ENCODE data around the gene HMGCLL1. TPM values are rescaled to one million over a fixed set of nuclear protein-coding genes. Genes with fewer than 3 reads are reported as not detected.

HMGCLL1 gene
- polyA plus RNA-seq, 1 of the 3 experiments (the other 2 are of a cell fraction) = not detected

GRCh38 chr6:55399351-55399750 is 179.6 kb downstream of the HMGCLL1 start:
- Histone ChIP-seq H3K9me3 (no peaks in the 10 kb centered on the region), H2AFZ (ENCODE audit: low read depth) (no peak overlapping the region), H3K79me2 (ENCODE audit: insufficient read depth) (no peaks in the 10 kb centered on the region), H3K9me2 (no peaks in the 10 kb centered on the region), H3K4me2 (no peak overlapping the region), H3K9ac (no peak overlapping the region), H3K4me3 (ENCODE audit: low read depth in 2 of 2, low read length in 1 of 2) (no peak overlapping the region), H4K20me1 (ENCODE audit: insufficient read depth) (no peaks in the 10 kb centered on the region), H3K27ac (ENCODE audit: low read depth in 2 of 2, low read length in 1 of 2) (no peak overlapping the region), H3K4me1 (ENCODE audit: control insufficient read depth in 1 of 2, insufficient read depth in 2 of 2, low read depth in 1 of 2, low read length in 1 of 2) (no peaks in the 10 kb centered on the region), H3K36me3 (replicated peaks in 1 of 2; ENCODE audit: control insufficient read depth in 1 of 2, insufficient read depth in 2 of 2, low read length in 1 of 2) (no peaks in the 10 kb centered on the region), H3K27me3 (ENCODE audit: insufficient read depth) (no peaks in the 10 kb centered on the region), H3F3A (replicated peaks; ENCODE audit: insufficient read depth) (no peaks in the 10 kb centered on the region)
- ChIA-PET POLR2A (no interaction called here), CTCF (no interaction called here)
- 11% methylated on average over 1 of the region's 1 CpG for WGBS (ENCODE audit: low lambda C conversion rate)
- no peak for DNase-seq
- TF ChIP-seq RXRA (IDR thresholded peaks at IDR 0.05; ENCODE audit: borderline replicate concordance, low read depth) = no peak

GRCh38 chr6:55397986-55398385 is 181.0 kb downstream of the HMGCLL1 start:
- Histone ChIP-seq H3K79me2 (ENCODE audit: insufficient read depth) (no peaks in the 10 kb centered on the region), H3K9me3 (no peaks in the 10 kb centered on the region), H4K20me1 (ENCODE audit: insufficient read depth) (no peaks in the 10 kb centered on the region), H3K9me2 (no peaks in the 10 kb centered on the region), H2AFZ (ENCODE audit: low read depth) (no peak overlapping the region), H3K9ac (no peak overlapping the region), H3K27me3 (ENCODE audit: insufficient read depth) (no peaks in the 10 kb centered on the region), H3K36me3 (replicated peaks in 1 of 2; ENCODE audit: control insufficient read depth in 1 of 2, insufficient read depth in 2 of 2, low read length in 1 of 2) (no peaks in the 10 kb centered on the region), H3F3A (replicated peaks; ENCODE audit: insufficient read depth) (no peaks in the 10 kb centered on the region), H3K27ac (ENCODE audit: low read depth in 2 of 2, low read length in 1 of 2) (no peak overlapping the region), H3K4me1 (ENCODE audit: control insufficient read depth in 1 of 2, insufficient read depth in 2 of 2, low read depth in 1 of 2, low read length in 1 of 2) (no peaks in the 10 kb centered on the region), H3K4me2 (no peak overlapping the region), H3K4me3 (ENCODE audit: low read depth in 2 of 2, low read length in 1 of 2) (no peak overlapping the region)
- WGBS (ENCODE audit: low lambda C conversion rate) = 17% methylated on average over 3 of the region's 3 CpGs
- ChIA-PET CTCF (no interaction called here), POLR2A (no interaction called here)
- DNase-seq = no peak
- TF ChIP-seq TCF12 (IDR thresholded peaks at IDR 0.05) = no peak
- no peak for TF ChIP-seq POLR2AphosphoS5 (IDR thresholded peaks at IDR 0.05; ENCODE audit: low read depth, low read length)
- no peak for TF ChIP-seq EZH2phosphoT487 (IDR thresholded peaks at IDR 0.05; ENCODE audit: borderline replicate concordance, low read depth)
- TF ChIP-seq RXRA (IDR thresholded peaks at IDR 0.05; ENCODE audit: borderline replicate concordance, low read depth) = no peak

GRCh38 chr6:55395871-55396270 is 183.1 kb downstream of the HMGCLL1 start:
- POLR2A ChIA-PET = no interaction called here
- H3F3A ChIP-seq (replicated peaks; ENCODE audit: insufficient read depth) = no peaks in the 10 kb centered on the region
- H2AFZ ChIP-seq (ENCODE audit: low read depth) = no peak overlapping the region
- TF ChIP-seq GATA2 (CRISPR knock-in tag; IDR thresholded peaks at IDR 0.05) (peak; percentile 31; the same call in 1 of the 2 replicates), MAX (IDR thresholded peaks at IDR 0.05; ENCODE audit: low read depth) (no peak), TCF12 (IDR thresholded peaks at IDR 0.05) (no peak), POLR2AphosphoS5 (IDR thresholded peaks at IDR 0.05; ENCODE audit: low read depth, low read length) (no peak), USF1 (IDR thresholded peaks at IDR 0.05; ENCODE audit: borderline replicate concordance, low read depth) (no peak)
- H3K9ac ChIP-seq = no peak overlapping the region
- 14% methylated on average over 3 of the region's 3 CpGs for WGBS (ENCODE audit: low lambda C conversion rate)
- no peak overlapping the region for H3K27ac ChIP-seq (ENCODE audit: low read depth in 2 of 2, low read length in 1 of 2)
- no peaks in the 10 kb centered on the region for H3K9me2 ChIP-seq
- H3K9me3 ChIP-seq = no peaks in the 10 kb centered on the region
- H3K4me3 ChIP-seq (ENCODE audit: low read depth in 2 of 2, low read length in 1 of 2) = no peak overlapping the region
- DNase-seq = peak; percentile 2
- H3K79me2 ChIP-seq (ENCODE audit: insufficient read depth) = no peaks in the 10 kb centered on the region
- H3K4me1 ChIP-seq (ENCODE audit: control insufficient read depth in 1 of 2, insufficient read depth in 2 of 2, low read depth in 1 of 2, low read length in 1 of 2) = no peaks in the 10 kb centered on the region
- H3K4me2 ChIP-seq = no peak overlapping the region
- no peaks in the 10 kb centered on the region for H3K27me3 ChIP-seq (ENCODE audit: insufficient read depth)
- H3K36me3 ChIP-seq (replicated peaks in 1 of 2; ENCODE audit: control insufficient read depth in 1 of 2, insufficient read depth in 2 of 2, low read length in 1 of 2) = no peaks in the 10 kb centered on the region
- H4K20me1 ChIP-seq (ENCODE audit: insufficient read depth) = no peaks in the 10 kb centered on the region
- CTCF ChIA-PET = no interaction called here

Data from SK-N-SH (cell line).